Activated T-cell treated with anti-CD3 and anti-CD28 coated beads, Interleukin-2, amount 50 U/mL, for 4 hours (primary cell): ENCODE results near the gene TK1. TPM values are rescaled to one million over a fixed set of nuclear protein-coding genes. Genes with fewer than 3 reads are reported as not detected.
"Not testable (repeated sequence)": the region's sequence is repeated elsewhere in the genome, so short reads cannot be mapped to it uniquely, and the experiment has no call there.

Experiments
- ATAC-seq, 2 donors: fragments of 200-7000 bp; cut with Tn5 transposase; one replicate each; pipeline ENCODE4 v1.10.0; 2021
- DNase-seq: peaks from one replicate; pipeline ENCODE4 v3.0.0-alpha.2; 2020
- H3K27me3 Mint-ChIP-seq: one replicate; pipeline ENCODE4 v1.8.0; 2021; ENCODE audit warnings: low read depth, mixed read lengths
- H3K36me3 Mint-ChIP-seq: one replicate; pipeline ENCODE4 v1.8.0; 2022; ENCODE audit warnings: mixed read lengths; ENCODE audit not compliant: insufficient read depth
- H3K4me1 Mint-ChIP-seq: one replicate; pipeline ENCODE4 v1.8.0; 2021; ENCODE audit warnings: low read depth, mixed read lengths
- H3K4me3 Mint-ChIP-seq: one replicate; pipeline ENCODE4 v1.8.0; 2021; ENCODE audit warnings: mild to moderate bottlenecking, moderate library complexity, mixed read lengths
- H3K9me3 Mint-ChIP-seq: one replicate; pipeline ENCODE4 v1.8.0; 2021; ENCODE audit warnings: mixed read lengths
- total RNA-seq, 3 donors: library from RNA; stranded (reverse); gene quantifications; one replicate each; pipeline ENCODE4 v1.2.1, GENCODE V29; 2021

The TK1 gene
- total RNA-seq, 3 donors from 2014 or later = 23.0 to 30.3 (median 26.8) TPM

GRCh38 chr17:78174870-78175642 is 11.8 kb downstream of the TK1 start:
- Mint-ChIP-seq H3K4me1 (peaks cover 56% of the 10 kb centered on the region), H3K27me3 (no peaks in the 10 kb centered on the region), H3K9me3 (no peaks in the 10 kb centered on the region), H3K36me3 (peaks cover 14% of the 10 kb centered on the region), H3K4me3 (no peak overlapping the region)
- no peak for DNase-seq
- no peak for ATAC-seq

- H3K4me3 Mint-ChIP-seq = no peak overlapping the region
- ATAC-seq = no peak
- peaks cover 14% of the 10 kb centered on the region for H3K36me3 Mint-ChIP-seq
- peaks cover 56% of the 10 kb centered on the region for H3K4me1 Mint-ChIP-seq
- no peak for DNase-seq
- H3K27me3 Mint-ChIP-seq = no peaks in the 10 kb centered on the region
- H3K9me3 Mint-ChIP-seq = no peaks in the 10 kb centered on the region
These were observed 12.4 kb downstream of the TK1 start for GRCh38 chr17:78174346-78174869.

- no peak for DNase-seq
- peaks cover 56% of the 10 kb centered on the region for H3K4me1 Mint-ChIP-seq
- peak in 1 of 2 donors; percentile 19 for ATAC-seq
- no peak overlapping the region for H3K4me3 Mint-ChIP-seq
- H3K27me3 Mint-ChIP-seq = no peaks in the 10 kb centered on the region
- H3K9me3 Mint-ChIP-seq = no peaks in the 10 kb centered on the region
- H3K36me3 Mint-ChIP-seq = peaks cover 14% of the 10 kb centered on the region
These were observed 13.6 kb downstream of the TK1 start for GRCh38 chr17:78173097-78173715.

- DNase-seq (no peak), ATAC-seq (no peak)
- no peaks in the 10 kb centered on the region for H3K9me3 Mint-ChIP-seq
- H3K4me1 Mint-ChIP-seq = peaks cover 58% of the 10 kb centered on the region
- no peak overlapping the region for H3K4me3 Mint-ChIP-seq
- H3K27me3 Mint-ChIP-seq = no peaks in the 10 kb centered on the region
- peaks cover 14% of the 10 kb centered on the region for H3K36me3 Mint-ChIP-seq
These were observed 14.4 kb downstream of the TK1 start for GRCh38 chr17:78172249-78173051.

- H3K4me3 Mint-ChIP-seq, H3K27me3 Mint-ChIP-seq, DNase-seq, H3K9me3 Mint-ChIP-seq, ATAC-seq: not testable (repeated sequence)
- peaks cover 14% of the 10 kb centered on the region for H3K36me3 Mint-ChIP-seq
- peaks cover 55% of the 10 kb centered on the region for H3K4me1 Mint-ChIP-seq
These were observed 15.1 kb downstream of the TK1 start for GRCh38 chr17:78171591-78172248.

GRCh38 chr17:78170692-78171590 is 15.9 kb downstream of the TK1 start:
- Mint-ChIP-seq H3K4me3 (peak overlapping the region; percentile 78), H3K27me3 (no peaks in the 10 kb centered on the region), H3K9me3 (no peaks in the 10 kb centered on the region), H3K4me1 (peaks cover 49% of the 10 kb centered on the region), H3K36me3 (peaks cover 14% of the 10 kb centered on the region)
- DNase-seq = no peak
- no peak for ATAC-seq

- DNase-seq (peak; percentile 61), ATAC-seq (peak; percentile 58 to 59)
- H3K9me3 Mint-ChIP-seq = no peaks in the 10 kb centered on the region
- H3K4me1 Mint-ChIP-seq = peaks cover 42% of the 10 kb centered on the region
- no peaks in the 10 kb centered on the region for H3K27me3 Mint-ChIP-seq
- H3K36me3 Mint-ChIP-seq = peaks cover 14% of the 10 kb centered on the region
- H3K4me3 Mint-ChIP-seq = peak overlapping the region; percentile 78
These were observed 17.7 kb downstream of the TK1 start for GRCh38 chr17:78168903-78169793.

GRCh38 chr17:78168242-78168902 is 18.5 kb downstream of the TK1 start, which contains the start of gene SYNGR2:
SYNGR2 (plus strand) TSS chr17:78168581; CDS start chr17:78168617, 36 bp downstream.
- Mint-ChIP-seq H3K4me3 (peak within 1 kb of the TSS; percentile 78), H3K4me1 (peaks cover 35% of the 10 kb centered on the region), H3K27me3 (no peaks in the 10 kb centered on the region), H3K36me3 (peaks cover 6% of the 10 kb centered on the region), H3K9me3 (no peaks in the 10 kb centered on the region)
- DNase-seq (peak; percentile 83), ATAC-seq (peak; percentile 93)

- Mint-ChIP-seq H3K9me3 (no peaks in the 10 kb centered on the region), H3K27me3 (no peaks in the 10 kb centered on the region), H3K36me3 (no peaks in the 10 kb centered on the region), H3K4me1 (peaks cover 16% of the 10 kb centered on the region), H3K4me3 (no peak overlapping the region)
- no peak for ATAC-seq
- no peak for DNase-seq
These were observed 20.4 kb downstream of the TK1 start for GRCh38 chr17:78166416-78166815.

- Mint-ChIP-seq H3K27me3 (no peaks in the 10 kb centered on the region), H3K4me1 (peaks cover 4% of the 10 kb centered on the region), H3K4me3 (no peak overlapping the region), H3K36me3 (no peaks in the 10 kb centered on the region), H3K9me3 (no peaks in the 10 kb centered on the region)
- DNase-seq (no peak), ATAC-seq (no peak)
These were observed 21.9 kb downstream of the TK1 start for GRCh38 chr17:78164748-78165607.

GRCh38 chr17:78163881-78164747 is 22.7 kb downstream of the TK1 start:
- Mint-ChIP-seq H3K9me3 (no peaks in the 10 kb centered on the region), H3K36me3 (no peaks in the 10 kb centered on the region), H3K4me1 (peaks cover 9% of the 10 kb centered on the region), H3K27me3 (peaks cover 2% of the 10 kb centered on the region), H3K4me3 (no peak overlapping the region)
- DNase-seq (no peak), ATAC-seq (no peak)
